NB4 (cell line): ENCODE measurements around the gene TEDC1.

Source experiments
- CTCF ChIP-seq: IDR thresholded peaks from one replicate; pipeline ENCODE4 v1.5.1; 2012; ENCODE audit warnings: low read depth, low read length
- POLR2A ChIP-seq: IDR thresholded peaks from 2 replicates; pipeline ENCODE4 v1.6.1; 2011; ENCODE audit warnings: mild to moderate bottlenecking; ENCODE audit not compliant: insufficient read length; ENCODE audit errors: extremely low read depth
- TF ChIP-seq, protein P1 (sequence below): IDR thresholded peaks from 2 replicates; pipeline ENCODE4 v1.6.1; 2011; ENCODE audit warnings: low read depth, low read length

- TF ChIP-seq CTCF (no peak), POLR2A (no peak)
- TF ChIP-seq, protein P1, sequence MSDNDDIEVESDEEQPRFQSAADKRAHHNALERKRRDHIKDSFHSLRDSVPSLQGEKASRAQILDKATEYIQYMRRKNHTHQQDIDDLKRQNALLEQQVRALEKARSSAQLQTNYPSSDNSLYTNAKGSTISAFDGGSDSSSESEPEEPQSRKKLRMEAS, result no peak
Measured at GRCh38 chr14:105475269-105476096, 15.6 kb upstream of the TEDC1 start.
